Measurements from ENCODE around the gene C1GALT1.

The C1GALT1 gene

GRCh38 chr7:7257899-7258692 lies 75.8 kb downstream of the C1GALT1 start:
- Histone ChIP-seq H3K4me3 (replicated peaks; ENCODE audit: insufficient read depth, low read length) (no peak overlapping the region), H3K27me3 (ENCODE audit: insufficient read depth, poor library complexity, severe bottlenecking) (no peaks in the 10 kb centered on the region), H3K27ac (replicated peaks) (peak overlapping the region; percentile 77)
- TF ChIP-seq SPI1 (IDR thresholded peaks at IDR 0.05; ENCODE audit: borderline replicate concordance, low read depth) (peak; percentile 21; the same call in 1 of the 2 replicates), GABPA (IDR thresholded peaks at IDR 0.05; ENCODE audit: low read depth) (no peak)
- DNase-seq (ENCODE audit: low read depth in 1 of 2, low spot score in 1 of 2), result peak; percentile 36 to 59

- DNase-seq (ENCODE audit: low read depth in 1 of 2, low spot score in 1 of 2), result no peak
- no peak overlapping the region for H3K4me3 ChIP-seq (replicated peaks; ENCODE audit: insufficient read depth, low read length)
- no peak overlapping the region for H3K27ac ChIP-seq (replicated peaks)
- TF ChIP-seq SPI1 (IDR thresholded peaks at IDR 0.05; ENCODE audit: borderline replicate concordance, low read depth), result no peak
- no peaks in the 10 kb centered on the region for H3K27me3 ChIP-seq (ENCODE audit: insufficient read depth, poor library complexity, severe bottlenecking)
Measured at GRCh38 chr7:7261863-7262262, 79.5 kb downstream of the C1GALT1 start.

- H3K4me3 ChIP-seq (replicated peaks; ENCODE audit: insufficient read depth, low read length), result no peak overlapping the region
- no peaks in the 10 kb centered on the region for H3K27me3 ChIP-seq (ENCODE audit: insufficient read depth, poor library complexity, severe bottlenecking)
- H3K27ac ChIP-seq (replicated peaks), result no peak overlapping the region
- no peak for DNase-seq (ENCODE audit: low read depth in 1 of 2, low spot score in 1 of 2)
- no peak for TF ChIP-seq CTCF (IDR thresholded peaks at IDR 0.05; ENCODE audit: insufficient read depth, low read length)
- TF ChIP-seq REST (IDR thresholded peaks at IDR 0.05; ENCODE audit: insufficient replicate concordance, low read depth), result no peak
- TF ChIP-seq SPI1 (IDR thresholded peaks at IDR 0.05; ENCODE audit: borderline replicate concordance, low read depth), result no peak
- no peak for TF ChIP-seq POLR2AphosphoS5 (IDR thresholded peaks at IDR 0.05; ENCODE audit: low read depth)
- no peak for TF ChIP-seq GABPA (IDR thresholded peaks at IDR 0.05; ENCODE audit: low read depth)
Measured at GRCh38 chr7:7263297-7264230, 81.2 kb downstream of the C1GALT1 start.

- H3K4me3 ChIP-seq (replicated peaks; ENCODE audit: insufficient read depth, low read length), result no peak overlapping the region
- DNase-seq (ENCODE audit: low read depth in 1 of 2, low spot score in 1 of 2), result no peak
- TF ChIP-seq SPI1 (IDR thresholded peaks at IDR 0.05; ENCODE audit: borderline replicate concordance, low read depth) (no peak), REST (IDR thresholded peaks at IDR 0.05; ENCODE audit: insufficient replicate concordance, low read depth) (no peak), CTCF (IDR thresholded peaks at IDR 0.05; ENCODE audit: insufficient read depth, low read length) (no peak), POLR2AphosphoS5 (IDR thresholded peaks at IDR 0.05; ENCODE audit: low read depth) (no peak), GABPA (IDR thresholded peaks at IDR 0.05; ENCODE audit: low read depth) (no peak)
- H3K27ac ChIP-seq (replicated peaks), result no peak overlapping the region
- H3K27me3 ChIP-seq (ENCODE audit: insufficient read depth, poor library complexity, severe bottlenecking), result no peaks in the 10 kb centered on the region
Measured at GRCh38 chr7:7264306-7265040, 82.1 kb downstream of the C1GALT1 start.
